HUES6 (cell line): Measurements from ENCODE around the gene FAM72D.
"Not testable (repeated sequence)": the region's sequence is repeated elsewhere in the genome, so short reads cannot be mapped to it uniquely, and the experiment has no call there.

Experiments
- H3K27ac ChIP-seq: 2 replicates; pipeline ENCODE4 v1.7.0; 2013; ENCODE audit warnings: low read depth, mild to moderate bottlenecking, low read length, inconsistent platforms
- H3K27me3 ChIP-seq: 2 replicates; pipeline ENCODE4 v1.6.1; 2013; ENCODE audit warnings: low read length; ENCODE audit not compliant: control insufficient read depth, insufficient read depth
- H3K36me3 ChIP-seq: 2 replicates; pipeline ENCODE4 v1.6.1; 2013; ENCODE audit warnings: low read length; ENCODE audit not compliant: control insufficient read depth, insufficient read depth
- H3K4me1 ChIP-seq: 2 replicates; pipeline ENCODE4 v1.6.1; 2013; ENCODE audit warnings: low read length; ENCODE audit not compliant: control insufficient read depth, insufficient read depth
- H3K4me3 ChIP-seq: 2 replicates; pipeline ENCODE4 v1.5.1; 2013; ENCODE audit warnings: low read depth, low read length
- H3K9ac ChIP-seq: one replicate; pipeline ENCODE4 v1.6.1; 2013; ENCODE audit warnings: mild to moderate bottlenecking, low read length
- H3K9me3 ChIP-seq: 2 replicates; pipeline ENCODE4 v1.6.1; 2013; ENCODE audit warnings: low read depth, low read length; ENCODE audit not compliant: control insufficient read depth, insufficient read depth

The FAM72D gene

DNA sequence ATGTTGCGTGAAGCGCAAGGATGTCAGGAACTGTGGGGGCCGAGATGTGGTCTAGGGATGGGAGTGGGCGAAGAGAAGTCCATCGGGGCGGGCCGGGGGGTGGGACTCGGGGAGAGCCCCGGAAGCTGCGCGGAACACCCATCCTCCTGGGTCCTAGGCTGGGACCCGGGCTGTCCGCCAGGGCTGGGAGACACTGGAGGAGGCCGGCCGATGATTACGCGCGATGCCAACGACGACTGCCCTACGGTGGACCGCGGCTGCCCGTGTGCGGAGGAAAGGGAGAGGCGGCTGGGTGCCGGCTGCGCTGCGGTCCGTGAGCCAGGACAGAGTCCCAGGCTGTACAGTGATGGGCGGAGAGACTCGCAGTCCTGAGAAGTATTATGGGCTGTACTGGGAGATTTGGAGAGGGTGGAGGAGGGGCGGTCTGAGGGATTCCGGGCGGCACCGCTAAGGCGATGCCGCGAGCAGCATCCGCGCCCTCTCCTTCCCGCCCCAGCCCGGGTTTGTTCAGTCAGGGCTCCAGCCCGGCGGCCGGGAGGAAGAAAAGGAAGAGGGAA, 1.0 kb upstream of the FAM72D start:
- H3K9me3 ChIP-seq, H3K27ac ChIP-seq, H3K27me3 ChIP-seq, H3K4me1 ChIP-seq, H3K36me3 ChIP-seq: not testable (repeated sequence)
- Histone ChIP-seq H3K9ac (peak overlapping the region; percentile 44), H3K4me3 (peak overlapping the region; percentile 53)

DNA sequence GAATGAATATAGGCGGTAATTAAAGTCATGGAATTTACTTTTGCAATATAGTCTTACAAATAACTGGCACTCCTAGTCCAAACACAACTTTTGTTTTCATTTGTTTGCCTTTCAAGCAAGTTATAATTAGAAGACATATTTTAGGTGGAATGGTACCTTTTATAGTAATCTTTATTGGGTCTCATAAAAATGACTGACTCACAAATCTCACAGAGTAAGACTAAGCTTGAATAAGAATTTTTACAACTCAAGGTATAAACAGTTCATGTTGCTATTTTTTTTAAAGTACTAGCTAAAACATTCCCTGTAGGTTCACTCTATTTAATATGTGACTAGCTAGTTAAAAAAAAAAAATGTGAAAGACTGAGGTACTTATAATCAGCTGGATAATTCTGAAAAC, 6.0 kb downstream of the FAM72D start:
- not testable (repeated sequence) for H3K4me3 ChIP-seq, H3K9ac ChIP-seq, H3K4me1 ChIP-seq, H3K36me3 ChIP-seq, H3K27ac ChIP-seq, H3K9me3 ChIP-seq, H3K27me3 ChIP-seq

DNA sequence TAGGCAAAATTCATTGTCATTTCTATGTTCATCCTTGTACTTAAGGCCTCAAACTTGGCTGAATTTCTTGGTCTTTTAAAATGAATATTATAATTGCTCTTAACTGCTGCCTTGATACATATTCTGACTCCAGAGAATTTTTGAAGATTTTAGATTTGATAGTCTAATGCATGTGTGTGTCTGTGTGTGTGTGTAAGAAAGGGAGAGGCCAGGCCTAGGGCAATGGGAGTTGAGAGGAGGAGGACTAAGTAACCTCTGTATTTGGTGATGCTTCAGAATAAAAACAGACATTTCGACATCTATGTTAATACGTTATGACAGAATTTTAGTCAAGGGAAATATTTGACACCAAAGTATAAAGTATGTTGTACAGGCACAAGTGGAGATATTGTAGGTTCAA, 7.5 kb downstream of the FAM72D start:
- H3K36me3 ChIP-seq, H3K27me3 ChIP-seq, H3K4me3 ChIP-seq, H3K27ac ChIP-seq, H3K9me3 ChIP-seq, H3K9ac ChIP-seq, H3K4me1 ChIP-seq: not testable (repeated sequence)

DNA sequence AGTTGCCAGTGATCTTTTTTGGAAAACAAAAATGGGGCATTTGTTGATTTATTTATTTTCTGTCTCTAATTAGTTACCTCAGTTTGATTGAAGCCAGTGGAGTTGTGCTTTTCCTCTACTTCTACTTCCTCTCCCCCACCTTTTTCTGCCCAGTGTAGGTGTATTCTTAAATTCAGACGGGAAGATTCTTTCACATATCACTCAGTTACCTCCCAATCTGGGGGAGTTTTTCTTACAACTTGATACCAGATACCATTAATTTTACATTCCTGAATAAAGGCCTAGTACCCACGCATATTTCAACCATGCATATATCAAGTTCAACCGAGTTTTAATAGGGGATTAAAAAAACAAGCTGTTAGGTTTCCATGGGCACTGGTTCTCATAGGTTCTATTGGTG, 15.9 kb downstream of the FAM72D start:
- not testable (repeated sequence) for H3K9me3 ChIP-seq, H3K27me3 ChIP-seq, H3K4me1 ChIP-seq, H3K9ac ChIP-seq, H3K4me3 ChIP-seq, H3K27ac ChIP-seq, H3K36me3 ChIP-seq

DNA sequence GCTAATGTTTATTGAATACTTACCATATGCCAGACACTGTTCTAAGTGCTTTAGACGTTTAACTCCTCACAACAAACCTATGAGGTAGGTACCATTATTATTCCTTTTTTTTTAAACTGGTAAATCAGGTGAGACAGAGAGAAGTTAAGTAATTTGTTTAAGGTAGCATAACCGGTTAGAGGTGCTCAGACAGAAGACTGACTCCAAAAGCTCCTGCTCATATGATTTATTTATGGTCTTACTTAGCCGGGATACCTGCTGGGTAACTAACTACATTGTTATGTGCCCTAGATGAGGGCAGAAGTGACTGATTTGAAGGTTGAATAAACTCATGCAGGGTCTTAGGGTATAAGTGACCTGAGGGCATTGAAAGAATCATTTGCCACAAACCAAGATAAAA, 16.9 kb downstream of the FAM72D start:
- H3K27ac ChIP-seq, H3K9ac ChIP-seq, H3K4me1 ChIP-seq, H3K27me3 ChIP-seq, H3K4me3 ChIP-seq, H3K36me3 ChIP-seq, H3K9me3 ChIP-seq: not testable (repeated sequence)

DNA sequence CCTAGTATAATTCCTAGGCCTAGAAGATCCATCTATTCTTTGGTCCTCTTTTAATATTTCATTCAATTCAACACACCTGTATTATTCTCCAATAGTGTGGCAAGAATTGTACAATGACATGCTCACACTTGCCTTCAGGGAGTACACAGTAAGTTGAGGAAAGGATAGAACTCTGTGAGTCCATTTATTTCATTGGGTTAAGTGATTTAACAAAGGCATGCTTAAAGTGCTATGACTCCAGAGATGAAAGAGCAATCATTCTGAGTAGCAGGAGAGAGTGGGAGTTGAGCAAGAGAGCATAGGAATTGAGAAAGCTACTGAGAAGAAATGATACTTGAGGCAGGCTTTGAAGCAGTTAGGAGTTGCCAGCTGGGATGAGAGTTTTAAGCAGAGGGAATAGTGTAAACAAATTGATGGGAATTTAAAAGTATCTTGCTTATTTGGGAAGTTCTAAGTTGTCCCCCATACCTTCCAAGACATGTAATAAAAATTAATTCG, 18.8 kb downstream of the FAM72D start:
- H3K4me1 ChIP-seq, H3K36me3 ChIP-seq, H3K27ac ChIP-seq, H3K4me3 ChIP-seq, H3K9me3 ChIP-seq, H3K9ac ChIP-seq, H3K27me3 ChIP-seq: not testable (repeated sequence)

DNA sequence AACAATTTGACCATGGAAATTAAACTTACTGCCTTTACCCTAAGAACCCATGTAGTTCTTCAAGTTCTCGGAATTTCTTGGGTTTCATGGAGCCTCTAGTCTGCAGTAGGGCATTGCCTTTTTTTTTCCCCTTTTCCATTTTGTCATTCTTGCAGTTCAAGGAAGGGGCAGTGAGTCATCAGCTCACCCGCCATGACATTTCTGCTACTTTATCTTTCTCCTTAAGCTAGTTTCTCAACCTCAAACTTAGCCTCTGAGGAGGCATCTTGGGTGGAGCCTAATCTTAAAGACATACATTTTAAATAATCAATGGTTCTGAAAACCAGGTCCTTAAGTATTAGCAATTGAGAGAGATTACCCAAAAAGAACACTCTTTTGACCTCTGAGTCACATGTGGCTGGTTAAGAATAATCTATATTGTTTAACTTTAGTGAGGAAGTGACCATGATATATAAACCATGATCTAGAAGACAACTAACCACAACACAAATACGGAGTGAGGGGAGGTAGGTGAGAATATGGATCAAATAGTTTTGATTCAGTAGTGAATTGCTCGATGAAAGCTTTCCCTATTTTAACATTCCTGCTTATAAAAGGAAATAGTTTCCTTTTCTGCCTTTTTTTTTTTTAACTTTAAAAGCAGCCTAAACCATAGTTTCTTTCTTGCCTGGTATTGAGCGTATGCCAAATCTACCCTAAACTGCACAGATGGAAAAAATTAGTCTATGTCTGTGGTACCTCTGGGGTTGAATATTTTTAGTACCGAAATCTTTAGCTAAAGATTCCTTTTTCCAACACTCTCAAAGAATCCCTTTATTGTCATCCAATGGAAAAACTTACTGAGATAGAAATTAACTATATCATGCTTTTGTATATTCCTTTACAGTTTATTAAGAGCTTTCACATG, 20.1 kb downstream of the FAM72D start:
- not testable (repeated sequence) for H3K4me3 ChIP-seq, H3K4me1 ChIP-seq, H3K9ac ChIP-seq, H3K27me3 ChIP-seq, H3K36me3 ChIP-seq, H3K27ac ChIP-seq, H3K9me3 ChIP-seq

DNA sequence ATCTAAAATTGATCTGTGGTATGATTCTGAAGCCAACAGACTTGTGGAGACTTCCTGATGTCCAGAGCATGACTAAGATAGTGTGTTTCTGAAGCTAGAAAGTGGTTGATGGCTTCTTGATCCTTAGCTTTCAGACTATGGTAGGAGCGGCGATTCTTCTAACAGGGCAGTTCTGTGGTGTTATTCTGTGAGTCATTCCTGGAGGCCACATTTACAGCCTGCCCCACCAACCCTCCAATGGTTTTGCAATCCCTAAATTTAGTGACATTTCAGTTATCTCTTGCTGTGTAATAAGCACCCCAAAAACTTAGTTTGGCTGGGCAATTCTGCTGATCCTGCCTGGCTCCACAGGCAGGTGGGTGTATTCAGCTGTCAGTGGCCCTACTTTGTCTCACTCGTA, 24.1 kb downstream of the FAM72D start:
- not testable (repeated sequence) for H3K27ac ChIP-seq, H3K9me3 ChIP-seq, H3K27me3 ChIP-seq, H3K4me1 ChIP-seq, H3K4me3 ChIP-seq, H3K9ac ChIP-seq, H3K36me3 ChIP-seq

DNA sequence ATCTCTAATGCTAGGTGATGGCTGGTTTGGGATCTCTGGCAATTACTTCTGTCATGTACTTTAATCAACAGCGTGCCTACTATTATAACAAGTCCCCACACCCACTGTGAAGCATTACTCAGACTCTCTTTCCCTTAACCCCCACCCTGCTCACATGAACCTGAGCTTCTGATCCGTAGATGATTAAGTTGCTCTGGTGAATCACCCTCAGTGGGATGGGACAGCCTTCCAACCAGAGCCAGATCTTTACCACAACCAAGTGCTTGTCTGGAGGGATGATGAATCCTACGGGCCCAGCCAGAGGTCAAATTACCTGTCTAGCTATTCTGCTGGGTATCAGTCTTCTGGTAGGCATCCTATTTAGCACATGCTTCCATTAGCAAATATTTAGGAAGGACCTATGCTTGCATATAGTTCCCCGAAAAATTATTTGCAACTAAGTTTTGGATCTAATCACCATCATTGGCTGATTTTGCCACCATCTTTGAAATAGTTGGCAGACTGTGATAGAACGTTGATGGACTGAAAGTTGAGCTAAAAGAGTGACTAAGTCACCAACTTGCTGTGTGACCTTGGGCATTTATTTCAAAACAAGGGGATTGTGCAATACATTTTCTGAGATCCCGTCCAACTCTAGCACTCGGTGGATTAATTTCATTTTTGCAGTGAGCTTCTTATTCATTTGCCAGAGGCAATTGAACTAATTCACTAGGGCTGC, 26.7 kb downstream of the FAM72D start:
- H3K27ac ChIP-seq, H3K9me3 ChIP-seq: not testable (repeated sequence)

DNA sequence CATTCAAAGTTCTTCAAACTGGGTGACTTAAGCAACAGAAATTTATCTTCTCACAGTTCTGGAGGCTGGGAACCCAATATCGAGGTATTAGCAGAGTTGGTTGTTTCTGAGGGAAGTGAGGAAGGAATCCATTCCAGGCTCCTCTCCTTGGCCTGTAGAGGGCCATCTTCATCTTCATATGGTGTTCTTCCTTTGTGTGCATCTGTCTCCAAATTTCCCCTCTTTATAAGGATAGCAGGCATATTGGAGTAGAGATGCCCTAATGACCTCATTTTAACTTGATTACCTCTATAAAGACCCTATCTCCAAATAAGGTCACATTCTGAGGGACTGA, 27.3 kb downstream of the FAM72D start:
- not testable (repeated sequence) for H3K4me3 ChIP-seq, H3K36me3 ChIP-seq, H3K9ac ChIP-seq, H3K4me1 ChIP-seq, H3K27me3 ChIP-seq, H3K27ac ChIP-seq, H3K9me3 ChIP-seq

More for the DNA sequence above, 26.7 kb downstream of the FAM72D start:
- not testable (repeated sequence) for H3K27me3 ChIP-seq, H3K36me3 ChIP-seq, H3K4me3 ChIP-seq, H3K9ac ChIP-seq, H3K4me1 ChIP-seq

DNA sequence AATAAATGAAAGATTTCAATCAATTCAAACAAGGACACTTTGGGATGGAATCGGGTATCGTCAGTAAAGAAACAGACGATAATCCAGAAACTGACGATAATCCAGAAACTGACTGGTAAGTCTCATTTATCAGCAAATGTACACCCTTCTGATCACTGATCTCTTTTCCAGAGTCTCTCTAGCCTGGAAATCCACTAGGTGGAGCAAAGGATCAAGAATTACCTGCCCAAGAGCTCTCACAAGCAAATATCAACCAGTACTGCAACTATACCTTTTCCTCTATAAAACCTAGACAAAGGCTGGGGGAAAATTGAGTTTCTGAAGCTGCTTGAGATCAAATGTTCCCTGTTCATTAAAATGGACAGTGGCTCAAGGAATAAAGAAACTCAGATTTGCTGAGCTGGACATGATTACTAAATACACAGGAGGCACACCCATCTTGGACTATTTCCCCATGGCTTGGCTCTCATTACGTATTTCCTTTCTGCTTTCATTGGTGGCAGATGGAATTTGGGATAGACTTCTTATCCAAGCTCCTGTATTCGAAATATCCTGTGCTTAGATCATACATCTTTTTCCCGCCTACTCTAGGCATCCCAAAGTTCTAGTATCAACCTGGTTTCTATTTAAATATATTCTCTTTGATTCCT, 28.3 kb downstream of the FAM72D start:
- not testable (repeated sequence) for H3K27me3 ChIP-seq, H3K9ac ChIP-seq, H3K27ac ChIP-seq, H3K9me3 ChIP-seq, H3K4me3 ChIP-seq, H3K36me3 ChIP-seq, H3K4me1 ChIP-seq
